Esophagus (tissue), 2 donors: ENCODE data around the gene GSN. TPM values are rescaled to one million over a fixed set of nuclear protein-coding genes. Genes with fewer than 3 reads are reported as not detected.

ENCODE experiments used
- H3K27ac ChIP-seq, 2 donors: one replicate each; pipeline ENCODE4 v1.5.1; 2013; ENCODE audit warnings: low read depth in 2 of 2, mild to moderate bottlenecking in 2 of 2, inconsistent platforms in 1 of 2, low read length in 1 of 2, moderate library complexity in 1 of 2
- H3K27me3 ChIP-seq, 2 donors: one replicate each; pipeline ENCODE4 v1.6.1; 2013; ENCODE audit warnings: low read length in 2 of 2, control low read depth in 1 of 2, mild to moderate bottlenecking in 1 of 2; ENCODE audit not compliant: insufficient read depth in 2 of 2, control insufficient read depth in 1 of 2
- H3K36me3 ChIP-seq, 2 donors: one replicate each; pipeline ENCODE4 v1.6.1; 2013; ENCODE audit warnings: low read length in 1 of 2; ENCODE audit not compliant: control insufficient read depth in 2 of 2, insufficient read depth in 2 of 2
- H3K4me1 ChIP-seq, 2 donors: one replicate each; pipeline ENCODE4 v1.6.1; 2013; ENCODE audit warnings: low read length in 1 of 2; ENCODE audit not compliant: control insufficient read depth in 2 of 2, insufficient read depth in 2 of 2
- H3K4me3 ChIP-seq, 2 donors: one replicate each; pipeline ENCODE4 v1.5.1; 2013; ENCODE audit warnings: low read length in 2 of 2, mild to moderate bottlenecking in 2 of 2, low read depth in 1 of 2, moderate library complexity in 1 of 2
- H3K9me3 ChIP-seq, 2 donors: one replicate each; pipeline ENCODE4 v1.6.1; 2013; ENCODE audit warnings: mild to moderate bottlenecking in 2 of 2, low read depth in 1 of 2, low read length in 1 of 2, moderate library complexity in 1 of 2; ENCODE audit not compliant: control insufficient read depth in 2 of 2, insufficient read depth in 1 of 2
- WGBS, 2 donors: extraction: QIAGEN DNeasy Blood & Tissue Kit; methylation state at CpG; one replicate each; pipeline ENCODE4 v1.1.7; 2013; 5-methylcytosine and 5-hydroxymethylcytosine counted together
- polyA plus RNA-seq, 2 donors: library from polyadenylated mRNA; stranded (reverse); fragments of 200-250 nt; gene quantifications; one replicate each; pipeline ENCODE4 v1.2.3, GENCODE V29; 2013
- donor health status: healthy with polysubstance abuse.
- donor health status: Bipolar disorder and iron deficiency.

Gene GSN
- polyA plus RNA-seq, 2 donors, result 198 to 418 TPM

GRCh38 chr9:121364886-121365285 is 96.9 kb downstream of the GSN start:
- Histone ChIP-seq H3K4me1 (no peaks in the 10 kb centered on the region), H3K4me3 (no peak overlapping the region), H3K27me3 (no peaks in the 10 kb centered on the region), H3K27ac (no peak overlapping the region), H3K9me3 (no peaks in the 10 kb centered on the region), H3K36me3 (no peaks in the 10 kb centered on the region)

- H3K27ac ChIP-seq, result no peak overlapping the region
- peaks cover 0 to 5% of the 10 kb centered on the region in 2 donors for H3K4me1 ChIP-seq
- 66 to 68% methylated on average over 2 of the region's 2 CpGs for WGBS, 2 donors
- no peaks in the 10 kb centered on the region for H3K27me3 ChIP-seq
- no peaks in the 10 kb centered on the region for H3K9me3 ChIP-seq
- H3K4me3 ChIP-seq, result no peak overlapping the region
- no peaks in the 10 kb centered on the region for H3K36me3 ChIP-seq
Observed at GRCh38 chr9:121365564-121365963, 97.6 kb downstream of the GSN start.

- Histone ChIP-seq H3K27me3 (no peaks in the 10 kb centered on the region), H3K4me3 (no peak overlapping the region), H3K9me3 (no peaks in the 10 kb centered on the region), H3K27ac (peak overlapping the region in 1 of 2 donors; percentile 0), H3K4me1 (peaks cover 4 to 6% of the 10 kb centered on the region in 2 donors), H3K36me3 (no peaks in the 10 kb centered on the region)
- 72 to 74% methylated on average over 5 of the region's 5 CpGs for WGBS, 2 donors
Observed at GRCh38 chr9:121366611-121367192, 98.7 kb downstream of the GSN start.

- peaks cover 5 to 10% of the 10 kb centered on the region in 2 donors for H3K4me1 ChIP-seq
- no peaks in the 10 kb centered on the region for H3K36me3 ChIP-seq
- peak overlapping the region in 1 of 2 donors; percentile 22 for H3K4me3 ChIP-seq
- peak overlapping the region in 1 of 2 donors; percentile 35 for H3K27ac ChIP-seq
- WGBS, 2 donors, result 39 to 47% methylated on average over 4 of the region's 4 CpGs
- H3K27me3 ChIP-seq, result no peaks in the 10 kb centered on the region
- H3K9me3 ChIP-seq, result no peaks in the 10 kb centered on the region
Observed at GRCh38 chr9:121367306-121368137, 99.6 kb downstream of the GSN start.

- WGBS, 2 donors, result 45 to 49% methylated on average over 1 of the region's 1 CpG
- H3K27ac ChIP-seq, result no peak overlapping the region
- peaks cover 5 to 10% of the 10 kb centered on the region in 2 donors for H3K4me1 ChIP-seq
- no peaks in the 10 kb centered on the region for H3K9me3 ChIP-seq
- H3K4me3 ChIP-seq, result peak overlapping the region in 1 of 2 donors; percentile 22
- H3K27me3 ChIP-seq, result no peaks in the 10 kb centered on the region
- H3K36me3 ChIP-seq, result no peaks in the 10 kb centered on the region
Observed at GRCh38 chr9:121368138-121368522, 100.2 kb downstream of the GSN start.

- Histone ChIP-seq H3K4me3 (peak overlapping the region; percentile 72 to 75), H3K9me3 (no peaks in the 10 kb centered on the region), H3K27ac (peak overlapping the region in 1 of 2 donors; percentile 89), H3K4me1 (peaks cover 5 to 10% of the 10 kb centered on the region in 2 donors), H3K27me3 (no peaks in the 10 kb centered on the region), H3K36me3 (no peaks in the 10 kb centered on the region)
- WGBS, 2 donors, result 48 to 50% methylated on average over 8 of the region's 8 CpGs
Observed at GRCh38 chr9:121368745-121369144, 100.8 kb downstream of the GSN start.

- Histone ChIP-seq H3K27ac (peak within 1 kb of the TSS; percentile 89 to 96), H3K4me1 (peaks cover 5 to 10% of the 10 kb centered on the region in 2 donors), H3K9me3 (no peaks in the 10 kb centered on the region), H3K27me3 (no peaks in the 10 kb centered on the region), H3K4me3 (peak within 1 kb of the TSS; percentile 72 to 75), H3K36me3 (no peaks in the 10 kb centered on the region)
- WGBS, 2 donors, result 1% methylated on average over 52 of the region's 52 CpGs
Observed at GRCh38 chr9:121369595-121370265, 101.8 kb downstream of the GSN start, which contains the start of gene STOM. Gene STOM (minus strand): TSS chr9:121370250. CDS start chr9:121370187, 63 bp downstream.

- 67 to 73% methylated on average over 4 of the region's 4 CpGs for WGBS, 2 donors
- H3K36me3 ChIP-seq, result no peaks in the 10 kb centered on the region
- H3K27ac ChIP-seq, result peak overlapping the region; percentile 91 to 96
- H3K27me3 ChIP-seq, result no peaks in the 10 kb centered on the region
- H3K9me3 ChIP-seq, result no peaks in the 10 kb centered on the region
- peaks cover 5 to 10% of the 10 kb centered on the region in 2 donors for H3K4me1 ChIP-seq
- H3K4me3 ChIP-seq, result no peak overlapping the region
Observed at GRCh38 chr9:121371495-121372061, 103.6 kb downstream of the GSN start.

GRCh38 chr9:121372239-121373010 is 104.5 kb downstream of the GSN start:
- 56 to 63% methylated on average over 6 of the region's 6 CpGs for WGBS, 2 donors

More at GRCh38 chr9:121372239-121373010, 104.5 kb downstream of the GSN start:
- no peaks in the 10 kb centered on the region for H3K36me3 ChIP-seq
- no peak overlapping the region for H3K4me3 ChIP-seq
- no peaks in the 10 kb centered on the region for H3K9me3 ChIP-seq
- peaks cover 5 to 10% of the 10 kb centered on the region in 2 donors for H3K4me1 ChIP-seq
- peak overlapping the region; percentile 86 to 91 for H3K27ac ChIP-seq
- no peaks in the 10 kb centered on the region for H3K27me3 ChIP-seq
